B cell (primary cell): Measurements from ENCODE around the gene DPH2.

Experiments used
- EZH2 ChIP-seq: IDR thresholded peaks from 2 replicates; pipeline ENCODE4 v1.6.1; 2012; ENCODE audit warnings: borderline replicate concordance, low read depth, mild to moderate bottlenecking, moderate library complexity, low read length; ENCODE audit not compliant: insufficient read depth, poor library complexity, severe bottlenecking
- TF ChIP-seq, protein P1 (sequence below): fragments of 200-600 bp; IDR thresholded peaks from one replicate; pipeline ENCODE4 v1.8.0; 2022; ENCODE audit warnings: antibody characterized with exemption, mild to moderate bottlenecking

DNA sequence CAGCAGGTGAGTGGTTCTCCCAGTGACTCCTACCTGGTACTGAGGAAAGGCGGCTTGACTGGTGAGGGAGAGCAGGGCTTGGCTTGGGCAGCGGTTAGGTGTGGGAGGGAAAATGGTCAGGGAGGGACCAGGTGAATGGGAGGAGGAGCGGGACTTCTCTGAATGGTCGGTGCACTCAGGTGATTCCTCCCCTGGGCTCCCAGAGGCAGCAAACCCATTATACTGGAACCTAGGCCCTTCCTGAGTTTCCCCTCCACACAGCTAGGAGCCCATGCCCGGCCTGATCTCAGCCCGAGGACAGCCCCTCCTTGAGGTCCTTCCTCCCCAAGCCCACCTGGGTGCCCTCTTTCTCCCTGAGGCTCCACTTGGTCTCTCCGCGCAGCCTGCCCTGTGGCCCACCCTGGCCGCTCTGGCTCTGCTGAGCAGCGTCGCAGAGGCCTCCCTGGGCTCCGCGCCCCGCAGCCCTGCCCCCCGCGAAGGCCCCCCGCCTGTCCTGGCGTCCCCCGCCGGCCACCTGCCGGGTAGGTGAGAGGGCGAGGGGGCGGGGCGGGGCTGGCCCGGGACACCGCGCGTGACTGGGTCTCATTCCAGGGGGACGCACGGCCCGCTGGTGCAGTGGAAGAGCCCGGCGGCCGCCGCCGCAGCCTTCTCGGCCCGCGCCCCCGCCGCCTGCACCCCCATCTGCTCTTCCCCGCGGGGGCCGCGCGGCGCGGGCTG, 33.9 kb upstream of the DPH2 start:
- TF ChIP-seq, protein P1, sequence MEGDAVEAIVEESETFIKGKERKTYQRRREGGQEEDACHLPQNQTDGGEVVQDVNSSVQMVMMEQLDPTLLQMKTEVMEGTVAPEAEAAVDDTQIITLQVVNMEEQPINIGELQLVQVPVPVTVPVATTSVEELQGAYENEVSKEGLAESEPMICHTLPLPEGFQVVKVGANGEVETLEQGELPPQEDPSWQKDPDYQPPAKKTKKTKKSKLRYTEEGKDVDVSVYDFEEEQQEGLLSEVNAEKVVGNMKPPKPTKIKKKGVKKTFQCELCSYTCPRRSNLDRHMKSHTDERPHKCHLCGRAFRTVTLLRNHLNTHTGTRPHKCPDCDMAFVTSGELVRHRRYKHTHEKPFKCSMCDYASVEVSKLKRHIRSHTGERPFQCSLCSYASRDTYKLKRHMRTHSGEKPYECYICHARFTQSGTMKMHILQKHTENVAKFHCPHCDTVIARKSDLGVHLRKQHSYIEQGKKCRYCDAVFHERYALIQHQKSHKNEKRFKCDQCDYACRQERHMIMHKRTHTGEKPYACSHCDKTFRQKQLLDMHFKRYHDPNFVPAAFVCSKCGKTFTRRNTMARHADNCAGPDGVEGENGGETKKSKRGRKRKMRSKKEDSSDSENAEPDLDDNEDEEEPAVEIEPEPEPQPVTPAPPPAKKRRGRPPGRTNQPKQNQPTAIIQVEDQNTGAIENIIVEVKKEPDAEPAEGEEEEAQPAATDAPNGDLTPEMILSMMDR, result no peak
- TF ChIP-seq EZH2, result no peak
